ENCODE data around the gene TMC8.
"Not testable (repeated sequence)": the region's sequence is repeated elsewhere in the genome, so short reads cannot be mapped to it uniquely, and the experiment has no call there.

Gene TMC8

GRCh38 chr17:78163881-78164747 lies 33.5 kb downstream of the TMC8 start:
- no peak for DNase-seq

DNA sequence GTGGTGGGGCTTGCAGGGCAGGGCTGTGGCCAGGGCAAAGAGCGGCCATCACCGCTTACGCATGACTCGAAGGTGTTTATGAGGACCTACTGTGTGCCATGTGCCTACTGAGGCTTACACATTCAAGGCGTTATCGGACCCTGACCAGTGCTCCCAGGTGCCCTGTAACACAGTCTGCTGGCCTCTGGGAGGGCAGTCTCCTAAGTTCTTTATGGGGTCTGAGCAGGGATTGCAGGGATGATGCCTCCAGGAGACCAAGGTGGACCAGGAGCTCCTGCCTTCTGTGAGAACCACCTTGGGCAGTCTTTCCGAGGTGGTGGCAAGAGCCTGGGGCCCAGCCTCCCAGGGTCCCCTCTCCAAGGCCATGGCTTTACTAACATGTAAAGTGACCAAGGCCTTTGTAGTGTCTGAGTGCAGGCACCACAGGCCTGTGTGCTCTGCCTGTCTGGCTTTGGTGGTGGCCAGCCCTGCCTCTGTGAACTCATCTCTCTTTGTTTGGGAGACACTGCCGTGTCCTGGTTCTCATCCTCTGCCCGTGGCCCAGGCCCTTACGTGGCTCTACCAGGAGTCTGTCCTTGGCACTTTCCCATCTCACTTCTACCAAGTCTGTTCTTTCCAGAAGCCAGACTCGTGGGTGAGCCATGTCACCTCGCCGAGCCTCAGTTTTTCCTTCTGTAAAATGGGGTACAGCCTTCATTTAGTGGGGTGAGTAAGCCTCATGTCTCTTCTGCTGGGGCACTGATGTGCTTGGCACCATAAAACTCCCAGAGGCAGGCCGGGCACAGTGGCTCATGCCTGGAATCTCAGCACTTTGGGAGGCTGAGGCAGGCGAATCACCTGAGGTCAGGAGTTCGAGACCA lies 34.4 kb downstream of the TMC8 start:
- no peak for DNase-seq

GRCh38 chr17:78166416-78166815 lies 35.8 kb downstream of the TMC8 start:
- DNase-seq: no peak

- DNase-seq: peak; percentile 50
Observed at GRCh38 chr17:78168242-78168902, 37.8 kb downstream of the TMC8 start, which contains the start of gene SYNGR2. SYNGR2 (plus strand) TSS chr17:78168581; CDS start chr17:78168617, 36 bp downstream.

DNA sequence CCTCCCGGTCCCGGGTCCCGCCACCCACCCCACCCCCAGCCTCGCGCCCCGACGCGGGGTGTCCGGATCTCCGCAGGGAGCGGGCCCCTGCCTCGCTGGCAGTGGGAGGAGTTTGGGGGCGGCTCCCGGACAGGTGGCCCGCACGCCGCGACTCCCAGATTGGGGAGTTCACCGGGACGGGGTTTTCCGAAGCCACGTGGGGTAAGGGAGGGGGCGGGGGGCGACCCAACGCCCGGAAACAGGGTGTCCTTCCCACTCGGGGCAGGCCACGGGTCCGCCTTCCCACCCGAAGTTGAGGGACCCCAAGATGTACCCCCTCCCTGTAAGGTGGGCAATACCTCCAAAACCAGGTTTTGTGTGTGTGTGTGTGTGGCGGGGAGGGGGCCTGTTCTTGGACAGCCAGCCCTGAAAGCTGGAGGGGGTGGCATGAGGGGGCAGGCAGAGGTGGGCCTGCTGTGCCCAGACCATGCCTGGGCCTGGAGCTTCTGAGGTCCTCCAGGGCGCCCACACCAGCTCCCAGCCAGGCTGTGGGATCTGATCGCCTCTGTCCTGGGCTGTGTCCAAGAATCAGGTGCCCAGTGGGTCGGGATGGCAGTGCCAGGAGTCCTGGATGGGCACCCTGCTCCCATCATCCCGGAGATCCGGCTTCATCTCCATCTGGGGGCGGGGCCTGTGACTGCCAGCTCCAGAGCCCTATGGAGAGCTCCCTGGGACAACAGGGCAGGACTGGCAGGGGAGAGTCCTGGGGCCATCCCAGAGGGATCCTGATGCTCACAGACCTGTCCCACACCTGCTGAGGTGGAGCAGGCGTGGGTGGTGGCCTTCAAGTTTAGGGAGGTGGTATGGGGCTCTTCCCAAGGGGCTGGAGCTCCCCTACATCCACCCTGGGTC lies 38.6 kb downstream of the TMC8 start:
- peak; percentile 30 for DNase-seq

DNA sequence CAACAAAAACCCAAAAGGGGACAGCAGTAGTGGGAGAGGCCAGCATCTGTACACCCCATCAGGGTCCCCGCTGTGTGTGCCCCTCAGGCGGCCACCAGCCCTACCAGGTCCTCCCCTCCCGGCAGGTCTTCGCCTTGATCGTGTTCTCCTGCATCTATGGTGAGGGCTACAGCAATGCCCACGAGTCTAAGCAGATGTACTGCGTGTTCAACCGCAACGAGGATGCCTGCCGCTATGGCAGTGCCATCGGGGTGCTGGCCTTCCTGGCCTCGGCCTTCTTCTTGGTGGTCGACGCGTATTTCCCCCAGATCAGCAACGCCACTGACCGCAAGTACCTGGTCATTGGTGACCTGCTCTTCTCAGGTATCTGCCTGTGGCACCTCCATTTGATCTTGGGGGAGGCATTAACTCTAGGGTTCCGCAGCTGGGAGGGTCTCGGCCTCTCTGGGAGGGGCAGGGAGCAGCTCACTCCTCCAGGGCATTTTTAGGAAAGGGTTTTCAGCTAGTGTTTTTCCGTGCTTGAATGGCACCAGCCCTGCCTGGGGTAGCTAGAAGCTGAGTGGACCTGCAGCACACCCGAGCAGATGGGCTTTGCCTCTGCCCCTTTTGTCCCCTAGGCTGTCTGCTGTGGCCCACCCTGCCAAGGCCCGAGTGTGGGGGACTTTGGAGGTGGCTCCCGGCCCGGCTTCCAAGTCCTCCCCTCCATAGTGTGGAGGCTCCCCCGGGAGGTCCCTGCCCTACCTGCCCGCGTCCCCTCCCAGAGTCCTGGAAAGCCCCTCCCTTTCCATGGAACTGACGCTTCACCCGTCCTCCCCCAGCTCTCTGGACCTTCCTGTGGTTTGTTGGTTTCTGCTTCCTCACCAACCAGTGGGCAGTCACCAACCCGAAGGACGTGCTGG lies 40.4 kb downstream of the TMC8 start:
- DNase-seq: no peak

- DNase-seq: not testable (repeated sequence)
Observed at GRCh38 chr17:78171591-78172248, 41.1 kb downstream of the TMC8 start.

DNA sequence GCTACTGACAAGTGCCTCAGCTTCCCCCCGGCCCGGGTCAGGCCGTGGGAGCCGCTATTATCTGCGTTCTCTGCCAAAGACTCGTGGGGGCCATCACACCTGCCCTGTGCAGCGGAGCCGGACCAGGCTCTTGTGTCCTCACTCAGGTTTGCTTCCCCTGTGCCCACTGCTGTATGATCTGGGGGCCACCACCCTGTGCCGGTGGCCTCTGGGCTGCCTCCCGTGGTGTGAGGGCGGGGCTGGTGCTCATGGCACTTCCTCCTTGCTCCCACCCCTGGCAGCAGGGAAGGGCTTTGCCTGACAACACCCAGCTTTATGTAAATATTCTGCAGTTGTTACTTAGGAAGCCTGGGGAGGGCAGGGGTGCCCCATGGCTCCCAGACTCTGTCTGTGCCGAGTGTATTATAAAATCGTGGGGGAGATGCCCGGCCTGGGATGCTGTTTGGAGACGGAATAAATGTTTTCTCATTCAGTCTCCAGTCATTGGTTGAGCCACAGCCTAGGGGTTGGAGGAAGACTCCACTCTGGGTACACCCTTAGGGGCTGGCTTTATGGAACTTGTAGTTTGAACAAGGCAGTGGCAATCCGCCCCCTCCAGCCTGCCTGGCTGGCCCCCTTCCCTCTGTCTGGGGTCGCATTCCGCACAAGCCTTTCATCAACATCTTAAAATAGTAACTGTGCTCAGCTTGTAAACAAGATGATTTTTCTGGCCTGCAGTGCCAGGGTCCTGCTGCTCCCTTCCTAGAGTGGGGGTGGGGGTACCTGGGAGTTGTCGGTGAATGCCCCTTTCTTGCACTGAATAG lies 41.9 kb downstream of the TMC8 start:
- peak; percentile 10 for DNase-seq

DNA sequence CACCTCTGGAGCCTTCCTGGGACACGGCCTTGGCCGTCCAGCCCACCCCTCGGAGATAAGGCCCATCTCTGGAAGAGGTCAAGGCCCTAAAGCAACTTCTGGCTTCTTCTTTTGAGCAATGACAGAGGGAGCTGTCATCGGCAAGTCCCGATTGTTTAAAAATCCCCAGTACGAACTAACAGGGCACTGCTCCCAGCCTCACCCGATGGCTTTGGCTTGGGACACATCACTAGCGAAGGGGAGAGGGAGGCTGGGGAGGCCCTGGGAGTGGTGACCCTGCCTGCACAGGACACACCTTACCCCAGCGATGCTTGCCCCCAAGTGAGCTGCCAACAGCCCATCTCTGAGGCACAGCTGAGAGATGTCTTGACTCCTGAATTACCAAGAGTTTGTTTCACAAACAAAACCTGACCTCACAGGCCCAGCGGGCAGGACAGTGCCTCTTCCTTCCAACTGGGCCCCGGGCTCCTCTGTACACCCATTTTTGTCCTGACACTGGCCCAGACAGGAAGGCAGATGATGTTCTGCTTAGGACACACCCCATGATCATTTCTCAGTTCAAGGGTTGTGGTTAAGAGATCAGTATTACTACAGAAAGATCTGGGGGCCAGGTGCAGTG lies 42.6 kb downstream of the TMC8 start:
- no peak for DNase-seq

DNA sequence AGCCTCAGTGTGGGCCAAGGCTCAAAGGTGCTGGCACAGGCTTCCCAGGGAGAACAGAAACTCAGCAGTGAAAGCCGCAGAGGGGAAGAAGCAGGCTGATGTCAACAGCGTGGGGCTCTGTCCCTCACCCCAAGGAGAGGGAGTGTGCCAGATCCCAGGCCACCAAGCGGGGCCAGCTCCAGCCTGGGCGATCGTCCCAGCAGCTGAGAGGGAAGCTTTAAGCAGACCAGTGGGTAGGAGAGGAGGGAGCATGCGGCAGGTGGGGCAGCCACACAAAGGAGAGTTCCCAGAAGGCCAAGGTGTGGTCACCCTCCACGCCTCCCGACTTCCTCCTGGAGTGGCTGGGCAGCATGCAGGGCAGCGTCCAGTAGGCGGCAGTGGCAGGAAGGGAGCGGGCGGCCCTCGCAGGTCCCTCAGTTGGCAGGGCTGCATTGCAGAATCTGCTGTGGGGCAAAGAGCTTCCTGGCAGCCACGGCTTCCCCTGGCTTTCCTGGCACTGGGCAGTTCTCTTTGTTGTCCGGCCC lies 43.8 kb downstream of the TMC8 start:
- no peak for DNase-seq

- DNase-seq: no peak
Observed at GRCh38 chr17:78174870-78175642, 44.5 kb downstream of the TMC8 start.

GRCh38 chr17:78175643-78175981 lies 45.0 kb downstream of the TMC8 start:
- no peak for DNase-seq

GRCh38 chr17:78176548-78177025 lies 46.0 kb downstream of the TMC8 start:
- DNase-seq: peak; percentile 37

GRCh38 chr17:78179372-78179771 lies 48.8 kb downstream of the TMC8 start:
- peak; percentile 35 for DNase-seq

DNA sequence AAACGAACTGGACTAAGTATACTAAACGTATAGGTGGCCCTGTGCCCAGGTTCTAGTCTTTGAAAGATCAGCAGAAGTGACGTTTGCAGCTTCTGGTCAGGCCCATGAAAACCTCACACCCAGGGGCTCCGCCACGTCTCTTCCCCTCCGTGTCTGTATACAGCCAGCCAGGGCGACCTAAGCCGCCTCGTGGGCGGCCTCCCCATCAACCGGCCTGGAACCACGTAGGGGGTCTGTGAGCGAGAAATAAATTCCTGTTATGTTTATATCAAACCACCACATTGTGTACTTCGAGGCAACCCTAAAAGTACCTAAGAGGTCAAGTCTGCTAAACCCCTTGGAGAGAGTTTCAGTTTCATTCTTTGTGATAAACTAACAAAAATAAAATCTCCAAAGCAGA lies 49.5 kb downstream of the TMC8 start:
- no peak for DNase-seq

DNA sequence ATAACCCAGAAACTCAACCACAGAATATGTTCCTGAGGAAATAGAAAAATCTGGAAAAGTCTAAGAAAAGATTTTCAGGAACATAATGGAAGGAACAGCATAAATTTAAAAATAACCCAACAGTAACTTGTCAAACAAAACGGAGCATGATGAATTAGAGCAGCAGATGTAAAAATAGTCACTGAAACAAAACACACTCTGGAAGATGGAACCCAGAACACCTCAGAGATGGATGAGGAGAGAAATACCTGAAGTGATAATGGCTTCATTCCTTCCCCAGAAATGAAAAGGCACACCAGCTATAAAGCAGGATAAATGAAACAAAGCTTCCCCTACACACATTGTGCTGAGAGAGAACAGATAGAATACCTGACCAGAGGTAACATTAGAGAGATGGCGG lies 49.9 kb downstream of the TMC8 start:
- DNase-seq: no peak

DNA sequence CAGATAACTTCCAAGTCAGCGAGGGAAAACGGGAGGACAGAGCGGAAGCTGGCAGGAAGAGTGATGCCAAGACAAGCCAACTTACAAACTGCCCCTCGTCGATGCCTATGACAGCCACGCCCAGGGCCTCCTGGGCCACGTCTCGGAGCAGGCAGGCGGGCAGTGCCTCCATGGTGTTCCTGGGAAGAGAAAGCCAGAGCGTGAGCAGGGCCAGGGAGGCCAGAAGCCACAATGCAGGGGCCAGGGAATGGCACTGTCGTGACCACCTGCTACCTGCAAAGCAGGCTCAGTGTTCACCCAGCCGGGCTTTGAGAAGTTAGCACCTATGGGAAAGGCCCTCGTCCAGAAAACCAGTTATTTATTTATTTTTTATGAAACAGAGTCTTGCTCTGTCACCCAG lies 51.9 kb downstream of the TMC8 start:
- DNase-seq: no peak

DNA sequence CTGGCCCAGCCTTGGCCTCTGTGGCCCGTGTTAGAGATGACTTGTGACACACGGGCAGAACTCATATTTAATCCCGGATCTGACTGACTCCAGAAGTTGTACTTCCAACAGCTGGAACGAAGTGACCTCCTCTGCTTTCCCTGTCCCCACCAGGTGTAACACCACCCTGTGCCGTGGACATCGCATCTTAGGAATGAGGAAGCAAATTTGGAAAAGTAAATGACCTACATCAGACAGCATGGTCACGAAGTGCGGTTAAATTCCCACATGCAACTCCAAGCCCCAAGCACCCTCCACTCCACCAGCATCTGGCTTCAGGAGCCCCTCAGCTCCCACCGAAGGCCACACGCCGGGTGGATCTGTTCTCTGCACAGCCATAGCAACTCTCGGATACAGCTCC lies 53.3 kb downstream of the TMC8 start:
- no peak for DNase-seq

All from fibroblast of skin of right biceps (primary cell).